ELR (cell line): ENCODE data around the gene UBE2E2.

Source experiments
- DNase-seq: peaks from one replicate; pipeline ENCODE4 v3.0.0-alpha.2; 2015; ENCODE audit warnings: low read depth

The UBE2E2 gene

DNA sequence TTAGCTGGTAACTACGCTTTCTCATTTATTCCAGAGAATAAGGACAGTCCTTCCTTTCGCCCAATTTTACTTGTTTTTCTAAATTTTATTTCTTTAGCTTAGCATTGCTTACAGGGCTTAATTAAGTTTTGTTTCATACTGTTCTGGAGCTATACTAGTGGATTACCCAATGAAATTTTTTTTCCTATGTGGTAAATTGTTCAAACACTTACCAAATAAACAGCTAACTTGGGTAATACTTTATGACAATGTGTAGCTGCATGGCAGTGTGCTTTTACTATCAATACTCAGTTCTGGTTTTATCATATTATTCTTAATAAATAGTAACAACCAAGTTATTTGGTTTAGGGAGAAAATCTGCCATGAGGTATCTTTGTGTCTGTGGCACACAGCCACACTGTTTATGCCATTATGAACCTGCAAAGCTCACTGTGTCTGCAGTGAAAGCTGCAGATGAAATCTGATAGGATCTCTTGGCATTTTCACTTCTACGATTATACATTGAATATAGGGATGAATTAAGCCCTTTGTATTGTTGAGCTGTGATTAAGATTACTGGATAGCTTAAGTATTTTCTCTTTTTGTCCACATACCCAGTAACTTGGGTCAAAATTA, 37.2 kb downstream of the UBE2E2 start:
- DNase-seq: no peak

DNA sequence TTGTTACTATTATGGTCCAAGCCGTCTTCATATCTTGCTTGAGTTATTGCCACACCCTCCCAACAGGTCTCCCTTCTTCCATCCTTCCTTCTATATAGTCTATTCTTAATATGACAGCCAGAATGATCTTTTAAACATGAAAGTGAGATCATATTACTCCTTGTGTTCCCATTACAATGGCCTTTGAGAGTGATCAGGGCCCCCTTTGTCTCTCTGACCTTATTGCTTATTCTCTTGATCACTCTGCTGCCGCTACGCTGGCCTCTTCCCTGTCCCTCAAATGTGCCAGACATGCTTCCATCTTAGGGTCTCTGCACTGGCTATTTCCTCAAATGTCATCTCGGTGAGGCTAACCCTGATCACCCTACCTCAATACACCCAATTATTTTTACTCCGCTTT, 38.1 kb downstream of the UBE2E2 start:
- no peak for DNase-seq

DNA sequence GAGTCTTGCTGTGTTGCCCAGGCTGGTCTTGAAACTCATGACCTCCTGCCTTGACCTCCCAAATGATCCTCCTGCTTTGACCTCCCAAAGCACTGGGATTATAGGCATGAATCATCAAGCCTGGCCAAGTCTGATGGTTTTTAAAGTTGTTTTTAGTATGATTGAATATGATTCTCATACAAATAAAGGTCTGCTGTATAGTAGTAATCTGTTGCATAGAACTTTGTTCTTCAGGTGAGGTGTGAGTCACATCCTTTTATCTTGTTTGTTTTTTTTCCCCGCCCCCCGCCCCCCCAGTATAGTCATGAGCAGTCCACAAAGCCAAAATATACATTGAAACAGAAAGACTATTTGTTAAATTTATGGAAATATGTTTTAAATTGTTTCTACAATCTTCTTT, 39.0 kb downstream of the UBE2E2 start:
- DNase-seq: no peak

DNA sequence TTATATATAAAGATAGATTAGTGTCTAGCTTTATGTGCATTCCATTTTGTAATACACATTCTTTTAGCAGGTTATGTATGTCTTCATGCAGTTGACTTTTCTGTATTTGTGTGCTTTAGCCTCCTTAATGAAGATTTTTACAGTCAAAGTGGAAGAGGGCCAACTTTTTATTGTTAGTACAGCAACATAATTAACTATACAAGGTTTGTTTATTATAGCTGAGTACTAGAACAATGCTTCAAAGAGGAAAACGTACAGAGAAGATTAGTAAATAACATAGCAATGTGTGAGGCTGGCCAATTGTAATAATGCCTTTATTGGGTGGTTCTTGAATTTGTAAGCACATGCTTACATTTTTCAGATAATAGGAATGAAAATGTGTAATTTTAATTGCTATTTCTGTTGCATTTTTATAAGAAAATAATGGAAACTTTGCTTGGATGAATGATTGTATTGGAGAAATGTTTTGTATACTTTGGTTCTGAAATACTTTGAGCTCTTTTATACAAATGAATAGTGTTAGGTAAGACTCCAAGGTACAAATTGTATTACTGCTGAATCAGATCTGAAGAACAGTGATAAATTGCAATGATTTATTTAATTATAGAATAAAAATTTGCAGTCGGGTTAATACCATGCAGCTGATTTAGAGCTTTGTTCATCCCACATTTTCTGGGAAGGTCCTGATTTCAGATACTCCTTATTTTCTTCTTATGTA, 41.4 kb downstream of the UBE2E2 start:
- DNase-seq: no peak

DNA sequence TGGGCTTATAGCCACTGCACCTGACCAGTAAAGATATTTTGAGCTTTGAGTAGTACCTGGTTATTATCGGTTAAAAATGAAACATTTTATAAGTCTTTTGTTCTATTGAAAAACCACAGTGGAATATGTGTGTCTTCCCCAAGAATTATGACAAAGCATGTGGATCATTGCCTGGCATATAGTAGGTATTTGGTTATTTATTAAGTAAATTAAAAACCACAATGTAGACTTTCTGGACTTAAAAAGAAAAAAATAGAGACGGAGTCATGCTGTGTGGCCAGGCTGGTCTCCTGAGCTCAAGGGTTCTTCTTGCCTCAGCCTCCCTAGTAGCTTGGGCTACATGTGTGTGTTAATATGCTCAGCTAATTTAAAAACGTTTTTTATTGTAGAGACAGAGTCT, 43.5 kb downstream of the UBE2E2 start:
- no peak for DNase-seq

DNA sequence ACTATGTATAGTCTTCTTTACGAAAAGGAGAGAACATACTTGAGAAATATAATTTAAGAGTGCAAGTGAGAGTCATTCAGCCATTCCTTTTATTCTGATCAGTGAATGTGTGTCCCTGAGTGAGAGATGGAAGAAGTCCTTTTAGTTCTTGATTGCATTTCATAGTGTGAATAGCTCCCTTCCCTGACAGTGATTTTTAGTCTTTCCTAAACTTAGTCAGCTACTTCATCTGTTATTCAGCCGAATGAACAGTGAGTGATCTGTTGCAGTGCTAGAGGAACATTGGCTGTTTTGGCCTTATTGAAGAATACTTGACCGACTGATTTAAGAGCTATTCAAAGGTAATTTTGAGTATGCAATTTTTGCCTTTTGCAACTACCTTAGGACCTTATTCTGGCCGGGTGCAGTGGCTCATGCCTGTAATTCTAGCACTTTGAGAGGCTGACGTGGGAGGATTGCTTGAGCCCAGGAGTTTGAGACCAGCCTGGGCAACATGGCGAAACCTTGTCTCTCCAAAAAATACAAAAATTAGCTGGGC, 45.5 kb downstream of the UBE2E2 start:
- no peak for DNase-seq

DNA sequence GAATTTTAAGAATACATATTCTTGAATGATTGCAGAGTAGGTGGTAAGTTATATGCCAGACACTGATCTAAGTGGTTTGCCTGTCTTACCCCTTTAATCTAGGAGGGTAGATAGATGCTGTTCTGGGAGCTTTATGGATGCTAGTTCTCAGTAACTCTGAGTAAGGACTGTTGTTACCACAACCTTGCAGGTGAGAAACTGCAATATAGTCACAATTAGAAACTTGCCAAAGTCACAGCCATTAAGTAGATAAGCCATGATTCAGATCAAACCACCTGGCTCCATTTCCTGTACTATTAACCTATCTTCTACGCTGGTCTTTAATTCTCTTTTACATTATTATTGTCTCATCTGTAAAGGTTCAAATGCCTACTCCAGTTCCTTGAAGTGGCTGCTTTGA, 46.8 kb downstream of the UBE2E2 start:
- DNase-seq: no peak

DNA sequence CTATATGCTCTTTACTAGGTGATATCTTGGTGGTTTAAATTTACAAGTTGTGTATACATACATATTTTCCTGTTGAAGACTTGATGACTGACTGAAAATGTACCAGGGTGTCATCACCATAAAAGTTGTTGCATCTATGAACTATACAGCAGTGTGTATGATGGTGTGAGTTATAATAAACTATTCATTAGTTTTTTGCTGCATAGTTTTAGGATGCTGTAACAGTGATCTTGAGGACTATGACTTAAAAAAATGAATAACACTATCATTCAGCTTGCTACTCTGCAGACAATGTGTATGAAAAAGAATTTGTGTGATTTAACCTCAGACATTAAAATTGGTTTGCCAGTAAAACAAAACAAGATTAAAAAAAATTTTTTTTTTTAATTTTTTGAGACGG, 49.0 kb downstream of the UBE2E2 start:
- DNase-seq: no peak

DNA sequence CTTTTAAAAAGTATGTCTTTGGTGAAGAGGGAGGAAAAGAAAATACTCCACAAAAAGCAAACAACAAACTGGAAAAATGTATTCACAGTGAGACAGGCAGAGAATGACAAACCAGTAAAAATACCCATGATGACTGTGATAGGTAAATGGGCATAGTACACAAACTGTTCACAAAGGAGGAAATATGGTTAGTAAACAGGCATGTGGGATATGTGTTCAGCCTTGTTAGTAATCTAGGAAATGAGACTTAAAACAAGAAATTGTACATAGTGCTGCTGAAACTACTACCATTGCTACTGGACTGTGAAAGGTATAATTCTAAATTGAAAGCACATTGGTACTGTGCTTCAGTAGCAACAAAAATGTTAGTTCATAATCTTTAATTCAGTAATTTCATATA, 50.1 kb downstream of the UBE2E2 start:
- no peak for DNase-seq

DNA sequence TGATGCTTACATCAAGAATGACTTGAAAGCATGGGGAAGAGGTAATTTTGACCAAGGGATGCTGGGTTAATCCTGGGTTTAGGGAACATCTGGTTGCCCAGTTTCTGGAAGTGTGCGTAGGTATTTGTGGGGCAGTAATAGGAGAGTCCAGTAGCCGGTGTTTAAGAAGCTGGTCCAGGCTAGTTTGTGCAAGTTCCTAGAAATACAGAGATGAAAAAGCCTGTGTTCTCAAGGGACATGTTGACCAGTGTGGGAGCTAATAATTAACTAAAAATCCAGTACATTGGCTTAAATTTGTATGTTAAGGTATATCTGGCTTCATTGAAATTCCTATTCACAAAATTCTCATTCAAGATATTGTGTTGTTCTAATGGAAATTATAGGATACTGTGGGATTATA, 51.2 kb downstream of the UBE2E2 start:
- DNase-seq: no peak

DNA sequence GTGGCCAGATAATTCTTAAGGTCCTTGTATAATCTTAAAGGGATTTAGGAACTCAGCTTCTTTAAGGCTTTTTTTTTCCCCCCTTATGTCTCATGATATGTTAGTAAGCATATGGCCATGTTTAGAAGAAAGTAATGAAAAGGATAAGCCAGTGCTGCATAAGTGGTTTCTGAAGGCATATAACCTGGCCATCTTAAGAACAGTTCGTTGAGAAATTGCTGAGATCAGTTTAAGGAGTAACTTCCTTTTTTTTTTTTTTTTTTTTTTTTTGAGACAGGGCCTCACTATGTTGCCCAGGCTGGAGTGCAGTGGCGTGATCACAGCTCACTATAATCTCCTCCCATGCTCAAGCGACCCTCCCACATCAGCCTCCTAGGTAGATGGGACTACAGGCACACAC, 51.7 kb downstream of the UBE2E2 start:
- DNase-seq: no peak

DNA sequence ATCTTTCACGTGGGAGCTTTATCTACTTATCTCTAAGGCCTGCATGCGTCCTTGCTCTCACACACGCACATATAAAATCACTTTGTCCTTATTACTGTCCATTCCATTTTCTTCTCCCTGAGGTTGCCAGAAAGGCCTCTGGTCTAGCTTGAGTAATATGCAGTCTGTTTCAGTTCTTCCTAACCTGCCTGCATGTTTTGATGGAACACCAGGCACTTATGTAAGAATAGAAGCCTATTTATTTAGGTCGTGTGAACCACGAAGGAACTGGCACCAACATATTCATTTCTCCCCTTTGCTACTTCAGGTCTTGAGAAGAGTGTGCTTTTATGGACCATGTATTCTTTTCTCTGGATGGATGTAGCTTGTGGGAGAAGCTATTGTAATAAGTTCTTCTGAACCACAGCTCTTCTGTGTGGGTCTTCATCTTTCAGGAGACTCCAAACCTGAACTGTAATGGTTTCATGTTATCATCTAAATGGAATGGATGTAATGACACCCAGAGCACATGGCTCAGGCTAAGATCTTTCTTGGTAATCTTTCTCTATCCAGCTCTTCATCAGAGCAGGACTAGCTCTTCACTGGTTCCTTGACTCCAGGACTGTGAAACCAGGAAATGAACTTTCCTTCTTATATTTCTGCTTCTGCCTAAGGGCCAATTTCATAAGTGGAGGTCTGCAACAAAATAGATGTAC, 53.8 kb downstream of the UBE2E2 start:
- no peak for DNase-seq

DNA sequence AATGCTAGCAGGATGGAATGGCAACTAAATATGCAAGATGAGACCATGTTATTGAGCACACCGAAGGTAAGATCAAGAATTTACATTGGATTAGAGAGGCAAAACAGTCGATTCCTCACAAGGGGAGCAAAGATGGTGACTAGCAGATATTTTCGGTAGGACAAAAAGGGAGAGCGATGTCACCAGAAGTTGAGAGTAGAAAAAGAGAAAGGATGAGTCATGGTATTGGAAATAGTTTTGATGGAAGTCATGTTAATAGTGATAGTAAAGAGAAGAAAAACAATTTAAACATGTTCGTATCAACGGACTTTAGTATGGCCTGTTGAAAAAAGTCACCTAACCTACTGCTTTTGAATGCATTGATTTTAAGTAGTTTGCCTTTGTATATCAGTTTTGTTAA, 55.0 kb downstream of the UBE2E2 start:
- peak; percentile 77 for DNase-seq

DNA sequence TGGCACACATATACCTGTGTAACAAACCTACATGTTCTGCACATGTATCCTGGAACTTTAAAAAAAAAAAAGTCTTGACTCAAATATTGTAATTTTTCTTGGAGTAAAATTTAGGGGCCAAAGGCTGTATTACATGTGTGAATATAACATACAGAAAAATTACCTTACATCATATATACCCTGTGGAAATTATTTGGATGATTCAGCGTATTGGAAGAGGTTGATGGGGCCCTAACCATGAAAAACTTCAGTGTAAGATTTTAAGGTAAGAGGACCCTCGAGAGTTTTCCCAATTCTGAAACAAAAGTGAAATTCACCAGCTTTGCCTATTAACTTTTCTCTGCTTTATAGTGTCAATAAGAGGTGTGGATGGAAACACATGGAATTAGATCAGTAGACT, 56.4 kb downstream of the UBE2E2 start:
- DNase-seq: no peak

DNA sequence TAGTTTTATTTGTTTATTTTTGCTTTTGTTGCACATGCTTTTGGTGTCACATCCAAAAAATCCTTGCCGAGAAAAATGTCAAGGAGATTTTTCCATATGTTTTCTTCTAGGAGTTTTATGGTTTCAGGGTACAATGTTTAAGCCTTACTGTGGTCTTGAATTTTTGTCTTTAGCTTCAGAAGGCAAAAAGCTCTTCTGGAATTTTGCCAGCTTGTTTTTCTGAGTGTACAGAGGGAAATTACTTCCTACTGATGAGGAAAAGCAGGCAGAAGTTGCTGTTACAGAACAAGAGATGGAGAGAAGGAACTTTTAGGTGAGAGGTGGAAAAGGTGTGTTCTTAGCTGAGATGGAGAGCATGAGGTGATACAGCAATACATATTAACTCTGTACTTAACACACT, 59.6 kb downstream of the UBE2E2 start:
- peak; percentile 32 for DNase-seq

DNA sequence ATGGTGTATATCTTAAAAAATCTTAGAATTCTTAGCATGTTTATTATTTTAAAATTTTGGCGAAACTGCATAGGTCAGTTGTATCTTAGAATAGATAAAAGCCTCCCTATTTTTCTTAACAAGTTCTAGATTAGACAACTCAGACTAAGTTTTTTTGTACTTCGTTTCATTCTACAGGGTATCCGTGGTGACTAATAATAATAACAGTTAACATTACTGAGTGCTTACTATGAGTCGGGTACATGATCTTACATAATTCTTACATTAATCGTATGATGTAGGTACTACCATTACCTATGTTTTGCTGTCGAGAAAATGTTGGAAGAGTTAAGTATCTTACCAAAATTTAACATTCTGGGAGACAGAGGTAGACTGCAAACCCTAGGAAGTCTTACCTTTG, 60.7 kb downstream of the UBE2E2 start:
- peak; percentile 89 for DNase-seq

DNA sequence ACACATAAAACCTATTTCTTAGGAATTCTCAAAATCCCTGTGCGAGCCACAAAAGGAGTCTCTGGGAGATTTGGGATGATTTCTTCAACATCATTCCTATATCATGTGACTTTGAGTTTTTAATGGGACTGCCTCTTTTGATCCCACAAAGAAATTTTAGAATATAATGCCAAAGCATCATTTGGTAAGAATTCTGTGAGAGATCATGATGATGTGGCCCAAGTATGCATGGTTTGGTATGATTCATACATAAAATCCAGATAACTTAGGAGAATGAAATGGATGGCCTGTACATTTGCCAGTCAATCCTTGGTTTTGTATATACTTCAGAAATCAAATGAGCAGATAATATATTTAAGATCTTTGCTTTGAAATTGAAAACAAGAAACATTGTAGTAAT, 61.3 kb downstream of the UBE2E2 start:
- peak; percentile 89 for DNase-seq

DNA sequence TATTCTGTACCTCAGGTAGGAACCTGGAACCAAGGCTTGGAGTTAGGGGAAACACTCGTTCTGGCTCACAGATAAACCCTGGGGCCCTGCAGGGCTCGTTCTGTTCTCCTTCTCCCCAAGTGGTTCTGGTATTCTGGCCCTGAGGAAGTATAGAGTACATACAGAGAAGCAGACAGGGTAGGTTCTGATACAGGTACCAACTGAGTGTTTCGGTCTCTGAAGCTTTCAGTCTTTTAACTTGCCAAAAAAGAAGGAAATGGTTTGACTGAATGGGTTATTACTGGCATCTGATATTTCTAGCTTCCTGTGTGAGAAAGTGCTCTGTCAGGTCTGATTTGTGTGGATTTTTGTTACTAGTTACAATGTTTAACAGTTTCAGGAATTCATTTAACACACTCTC, 67.3 kb downstream of the UBE2E2 start:
- DNase-seq: no peak

DNA sequence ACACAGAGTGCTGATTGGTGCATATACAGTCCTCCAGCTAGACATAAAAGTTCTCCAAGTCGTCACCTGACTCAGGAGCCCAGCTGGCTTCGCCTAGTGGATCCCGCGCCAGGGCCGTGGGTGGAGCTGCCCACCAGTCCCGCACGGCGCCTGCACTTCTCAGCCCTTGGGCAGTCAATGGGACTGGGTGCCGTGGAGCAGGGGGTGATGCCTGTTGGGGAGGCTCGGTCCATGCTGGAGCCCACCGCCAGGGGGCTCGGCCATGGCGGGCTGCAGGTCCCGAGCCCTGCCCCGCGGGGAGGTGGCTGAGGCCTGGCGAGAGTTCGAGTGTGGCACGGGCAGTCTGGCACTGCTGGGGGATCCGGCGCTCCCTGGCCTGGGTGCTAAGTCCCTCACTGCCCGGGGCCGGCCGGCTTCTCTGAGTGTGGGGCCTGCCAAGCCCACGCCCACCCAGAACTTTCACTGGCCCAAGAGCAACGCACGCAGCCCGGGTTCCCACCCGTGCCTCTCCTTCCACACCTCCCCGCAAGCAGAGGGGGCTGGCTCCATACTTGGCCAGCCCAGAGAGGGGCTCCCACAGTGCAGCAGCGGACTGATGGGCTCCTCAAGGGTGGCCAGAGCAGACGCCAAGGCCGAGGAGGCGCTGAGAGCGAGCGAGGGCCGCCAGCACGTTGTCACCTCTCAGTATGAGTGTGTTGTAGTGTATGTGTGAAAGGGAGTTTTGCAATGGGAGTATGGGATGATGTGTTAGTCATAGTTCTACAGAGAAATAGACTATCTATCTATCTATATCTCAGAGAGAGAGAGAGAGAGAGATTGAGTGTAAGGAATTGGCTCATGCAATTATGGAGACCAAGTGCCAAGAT, 69.0 kb downstream of the UBE2E2 start:
- no peak for DNase-seq

DNA sequence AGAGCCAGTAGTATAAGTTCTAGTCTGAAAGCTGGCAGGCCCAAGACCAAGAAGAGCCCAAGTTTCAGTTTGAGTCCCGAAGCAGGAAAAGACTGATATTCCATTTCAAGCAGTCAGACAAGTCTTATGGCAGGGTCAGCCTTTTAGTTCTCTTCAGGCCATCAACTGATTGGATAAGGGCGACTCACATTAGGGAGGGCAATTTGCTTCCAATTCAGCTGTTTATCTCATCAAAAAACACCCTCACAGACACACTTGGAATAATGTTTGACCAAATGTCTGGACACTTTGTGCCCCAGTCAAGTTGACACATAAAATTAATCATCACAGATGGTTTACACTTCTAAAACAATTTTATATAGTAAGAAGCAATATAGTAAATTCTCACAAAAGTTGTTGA, 69.7 kb downstream of the UBE2E2 start:
- no peak for DNase-seq

DNA sequence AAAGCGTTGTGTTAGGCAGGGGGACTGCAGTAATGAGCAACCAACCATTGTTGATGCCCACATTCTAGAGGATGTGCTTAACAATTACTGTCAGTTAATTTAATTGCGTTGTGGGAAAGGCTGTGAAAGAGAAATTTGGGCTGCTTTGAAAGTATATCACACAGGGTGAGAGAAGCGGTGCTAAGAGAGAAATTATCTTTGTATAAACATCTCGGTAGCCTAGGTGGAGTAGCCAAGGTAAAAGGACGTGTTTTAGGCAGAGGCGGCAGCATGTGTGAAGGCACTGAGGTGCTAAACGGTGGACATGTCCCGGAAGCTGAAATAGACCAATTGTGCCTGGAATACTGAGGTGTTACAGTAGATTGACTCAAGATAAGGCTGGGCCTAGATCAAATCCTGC, 71.9 kb downstream of the UBE2E2 start:
- DNase-seq: no peak

DNA sequence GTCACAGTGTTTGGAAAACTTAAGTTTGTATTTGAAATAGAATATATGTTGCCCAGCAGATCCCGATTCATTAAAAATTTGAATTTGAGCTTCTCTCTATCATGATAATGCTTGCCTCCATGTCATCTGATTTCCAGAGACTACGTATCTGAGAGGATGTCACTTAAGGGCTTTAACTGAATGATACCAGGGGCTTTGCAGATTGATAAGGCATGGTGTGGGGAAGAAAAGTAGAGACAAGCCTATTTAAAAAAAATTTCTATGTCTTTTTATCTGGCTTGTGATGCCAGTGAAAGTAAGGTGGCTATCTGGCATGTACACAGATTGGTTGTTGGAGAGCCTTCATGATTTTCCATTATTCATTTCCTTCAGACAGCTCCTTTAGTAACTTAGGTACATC, 72.7 kb downstream of the UBE2E2 start:
- DNase-seq: no peak
